ENCODE measurements around the gene MAN1C1. TPM values are rescaled to one million over a fixed set of nuclear protein-coding genes. Genes with fewer than 3 reads are reported as not detected.

The MAN1C1 gene
- total RNA-seq, 1 experiment from 2014 or later: 9.3 TPM

DNA sequence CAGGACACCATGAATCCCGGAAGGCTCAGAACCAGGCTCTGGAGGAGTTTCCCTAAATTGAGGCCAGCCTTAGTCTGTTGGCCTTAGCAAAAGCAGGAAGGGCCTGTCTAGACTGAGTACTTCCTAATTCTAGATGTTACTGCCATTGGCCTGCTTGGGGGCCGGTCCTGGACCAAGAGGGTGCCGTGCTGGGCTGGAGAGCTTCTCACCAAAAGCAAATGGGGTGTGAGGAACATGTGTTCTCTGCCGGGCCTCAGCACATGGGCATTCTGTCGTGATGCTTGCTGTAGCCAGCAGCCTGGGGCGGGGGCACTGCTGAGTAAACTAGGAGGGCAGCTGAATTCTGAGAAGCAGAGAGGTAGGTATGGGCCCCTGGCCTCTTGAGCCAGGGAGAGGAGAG, 35.7 kb upstream of the MAN1C1 start:
- Histone ChIP-seq H2AK5ac (ENCODE audit: insufficient read length, low read length) (no peak overlapping the region), H3K4me1 (ENCODE audit: insufficient read depth, low read length) (no peaks in the 10 kb centered on the region; the same call in 1 of the 2 replicates), H2BK120ac (ENCODE audit: low read depth, low read length, poor library complexity, severe bottlenecking) (no peak overlapping the region), H3T11ph (ENCODE audit: low read length) (no peak overlapping the region), H3K14ac (ENCODE audit: insufficient read depth, low read length) (peak overlapping the region; percentile 23), H4K5ac (ENCODE audit: insufficient read length, low read depth, low read length) (no peak overlapping the region), H3K79me1 (ENCODE audit: insufficient read depth, low read depth, low read length, poor library complexity, severe bottlenecking) (no peaks in the 10 kb centered on the region), H2BK15ac (ENCODE audit: low read depth, low read length) (no peak overlapping the region), H4K8ac (replicated peaks; ENCODE audit: insufficient read length, low read depth, low read length) (no peak overlapping the region), H3K9me3 (ENCODE audit: control insufficient read depth, low read depth, low read length) (no peaks in the 10 kb centered on the region), H3K4ac (ENCODE audit: low read depth, low read length) (no peak overlapping the region), H3K79me2 (ENCODE audit: insufficient read depth, low read length) (no peaks in the 10 kb centered on the region), H4K20me1 (ENCODE audit: control insufficient read depth, insufficient read depth, insufficient read length) (peaks cover 3% of the 10 kb centered on the region), H3K9ac (ENCODE audit: extremely low read depth, insufficient read length, low read length) (no peak overlapping the region), H3K4me2 (ENCODE audit: insufficient read depth, insufficient read length, low read length) (no peak overlapping the region), H3K56ac (ENCODE audit: insufficient read length, low read depth, low read length) (no peak overlapping the region), H2BK12ac (ENCODE audit: insufficient read length, low read depth, low read length) (no peak overlapping the region), H2BK20ac (ENCODE audit: low read depth, low read length, poor library complexity, severe bottlenecking) (no peak overlapping the region), H3K27me3 (ENCODE audit: insufficient read depth, low read length) (no peaks in the 10 kb centered on the region), H4K91ac (ENCODE audit: insufficient read length, low read depth, low read length) (no peak overlapping the region), H3K23ac (ENCODE audit: insufficient read length, low read depth, low read length) (no peak overlapping the region), H3K18ac (ENCODE audit: insufficient read length, low read depth, low read length) (no peak overlapping the region), H3K23me2 (ENCODE audit: insufficient read length, low read depth, low read length, poor library complexity, severe bottlenecking) (no peaks in the 10 kb centered on the region), H2AFZ (ENCODE audit: low read length) (no peak overlapping the region), H2BK5ac (ENCODE audit: insufficient read length, low read length) (no peak overlapping the region), H3K27ac (ENCODE audit: insufficient read length, low read depth, low read length) (no peak overlapping the region)
- peak; percentile 62 for DNase-seq
- H3K27me3 Mint-ChIP-seq (ENCODE audit: low read depth): peaks cover 5% of the 10 kb centered on the region
- no CpG with 5 or more reads among the region's 6 CpGs for WGBS (ENCODE audit: extremely low coverage, insufficient read length, low lambda C conversion rate)
- H3K36me3 Mint-ChIP-seq (ENCODE audit: insufficient read depth in 1 of 3, low read depth in 3 of 3): no peaks in the 10 kb centered on the region; a peak in 1 of 7 replicates
- no peak overlapping the region; a peak in 1 of 7 replicates for H3K27ac Mint-ChIP-seq
- no peak overlapping the region for H3K4me3 Mint-ChIP-seq
- TF ChIP-seq, protein P1, sequence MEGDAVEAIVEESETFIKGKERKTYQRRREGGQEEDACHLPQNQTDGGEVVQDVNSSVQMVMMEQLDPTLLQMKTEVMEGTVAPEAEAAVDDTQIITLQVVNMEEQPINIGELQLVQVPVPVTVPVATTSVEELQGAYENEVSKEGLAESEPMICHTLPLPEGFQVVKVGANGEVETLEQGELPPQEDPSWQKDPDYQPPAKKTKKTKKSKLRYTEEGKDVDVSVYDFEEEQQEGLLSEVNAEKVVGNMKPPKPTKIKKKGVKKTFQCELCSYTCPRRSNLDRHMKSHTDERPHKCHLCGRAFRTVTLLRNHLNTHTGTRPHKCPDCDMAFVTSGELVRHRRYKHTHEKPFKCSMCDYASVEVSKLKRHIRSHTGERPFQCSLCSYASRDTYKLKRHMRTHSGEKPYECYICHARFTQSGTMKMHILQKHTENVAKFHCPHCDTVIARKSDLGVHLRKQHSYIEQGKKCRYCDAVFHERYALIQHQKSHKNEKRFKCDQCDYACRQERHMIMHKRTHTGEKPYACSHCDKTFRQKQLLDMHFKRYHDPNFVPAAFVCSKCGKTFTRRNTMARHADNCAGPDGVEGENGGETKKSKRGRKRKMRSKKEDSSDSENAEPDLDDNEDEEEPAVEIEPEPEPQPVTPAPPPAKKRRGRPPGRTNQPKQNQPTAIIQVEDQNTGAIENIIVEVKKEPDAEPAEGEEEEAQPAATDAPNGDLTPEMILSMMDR (conservative IDR thresholded peaks at IDR 0.05): peak; percentile 43; the same call in 2 of the 3 replicates
- peaks cover 3% of the 10 kb centered on the region in 2 experiments; a peak in 2 of 5 replicates for H3K9me3 Mint-ChIP-seq
- H3K4me1 Mint-ChIP-seq: peaks cover 15 to 31% of the 10 kb centered on the region in 2 experiments
